GM19452 (cell line): Measurements from ENCODE around the gene RANBP17.
"Not testable (repeated sequence)": the region's sequence is repeated elsewhere in the genome, so short reads cannot be mapped to it uniquely, and the experiment has no call there.

ENCODE experiments used
- ATAC-seq: cut with Tn5 transposase; IDR thresholded peaks from one replicate; pipeline ENCODE4 v1.9.1; 2021; ENCODE audit not compliant: unreplicated experiment

The RANBP17 gene

DNA sequence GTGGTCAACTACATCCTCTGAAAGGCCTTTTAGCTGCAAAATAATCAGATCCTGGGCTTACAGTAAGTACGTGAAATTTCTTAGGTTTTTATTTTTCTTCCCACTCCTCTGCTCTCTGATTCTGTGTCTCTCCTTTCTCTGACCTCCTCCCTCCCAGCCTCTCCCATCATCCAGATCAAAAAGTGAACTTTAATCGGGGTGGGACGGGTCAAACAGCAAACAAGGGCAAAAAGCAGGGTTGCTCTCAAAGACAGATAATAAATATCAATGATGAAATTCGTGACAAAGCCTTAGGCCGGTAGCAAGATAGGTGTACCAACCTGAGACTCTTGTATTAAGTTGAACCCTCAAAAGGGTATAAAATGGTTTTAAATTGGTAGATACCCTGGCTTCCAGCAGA lies 76.1 kb downstream of the RANBP17 start:
- ATAC-seq: no peak

DNA sequence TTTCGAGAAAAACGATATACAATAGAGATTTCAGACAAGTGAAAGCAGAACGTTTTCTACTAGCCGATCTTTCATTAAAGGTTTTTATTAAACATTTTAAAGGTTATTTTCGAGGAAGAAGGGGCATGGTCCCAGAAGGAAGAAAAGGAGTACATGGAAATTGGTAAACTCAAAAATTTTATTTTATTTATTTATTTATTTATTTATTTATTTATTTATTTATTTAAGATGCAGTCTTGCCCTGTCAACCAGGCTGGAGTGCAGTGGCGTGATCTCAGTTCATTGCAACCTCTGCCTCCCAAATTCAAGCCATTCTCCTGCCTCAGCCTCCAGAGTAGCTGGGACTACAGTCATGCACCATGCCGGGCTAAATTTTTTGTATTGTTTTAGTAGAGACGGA lies 77.4 kb downstream of the RANBP17 start:
- ATAC-seq: no peak

DNA sequence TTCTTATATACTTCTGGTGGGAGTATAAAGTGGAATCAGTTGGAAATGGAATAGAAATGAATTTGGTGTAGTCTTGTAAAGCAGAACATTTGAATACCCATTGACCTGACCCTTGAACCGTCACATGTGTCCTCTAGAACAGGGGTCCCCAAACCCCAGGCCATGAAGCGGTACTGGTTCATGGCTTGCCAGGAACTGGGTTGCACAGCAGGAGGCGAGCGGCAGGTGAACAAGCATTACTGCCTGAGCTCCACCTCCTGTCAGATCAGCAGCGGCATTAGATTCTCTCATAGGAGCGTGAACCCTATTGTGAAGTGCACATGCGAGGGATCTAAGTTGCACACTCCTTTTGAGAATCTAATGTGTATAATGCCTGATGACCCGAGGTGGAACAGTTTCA lies 80.0 kb downstream of the RANBP17 start:
- ATAC-seq: no peak

DNA sequence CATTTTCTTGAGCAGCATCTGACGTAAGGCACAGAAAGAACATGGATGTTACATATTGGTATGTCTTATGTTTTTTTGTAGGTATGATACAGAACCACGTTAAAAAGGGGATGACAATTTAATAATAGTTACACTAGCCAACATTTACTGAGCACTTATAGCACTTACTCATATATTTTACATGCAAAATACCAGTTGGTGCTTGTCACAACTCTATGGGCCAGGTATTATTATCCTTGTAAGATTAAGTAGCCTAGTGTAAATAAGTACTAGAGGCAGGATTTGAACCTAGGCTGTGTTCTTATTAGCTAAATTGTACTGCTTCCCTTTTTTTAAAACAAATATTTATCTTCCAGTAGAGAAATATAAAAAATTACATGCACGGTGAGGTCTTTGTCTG lies 83.5 kb downstream of the RANBP17 start:
- ATAC-seq: no peak

DNA sequence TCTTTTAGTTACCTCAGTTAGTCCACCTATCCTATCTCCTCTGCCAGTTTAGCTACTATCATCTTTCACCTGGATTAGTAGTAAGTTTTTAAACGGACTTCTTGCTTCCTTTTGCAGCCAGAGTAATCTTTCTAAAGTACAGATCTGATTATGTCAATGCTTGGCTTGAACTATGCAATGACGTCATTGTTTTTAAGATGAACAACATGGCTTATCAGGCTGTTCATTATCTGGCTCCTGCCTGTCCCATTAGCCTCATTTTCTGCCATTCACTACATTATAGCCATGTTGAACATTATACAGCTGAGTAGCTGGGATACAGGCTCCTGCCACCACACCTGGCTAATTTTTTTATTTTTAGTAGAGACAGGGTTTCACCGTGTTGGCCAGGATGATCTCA lies 98.7 kb downstream of the RANBP17 start:
- no peak for ATAC-seq

DNA sequence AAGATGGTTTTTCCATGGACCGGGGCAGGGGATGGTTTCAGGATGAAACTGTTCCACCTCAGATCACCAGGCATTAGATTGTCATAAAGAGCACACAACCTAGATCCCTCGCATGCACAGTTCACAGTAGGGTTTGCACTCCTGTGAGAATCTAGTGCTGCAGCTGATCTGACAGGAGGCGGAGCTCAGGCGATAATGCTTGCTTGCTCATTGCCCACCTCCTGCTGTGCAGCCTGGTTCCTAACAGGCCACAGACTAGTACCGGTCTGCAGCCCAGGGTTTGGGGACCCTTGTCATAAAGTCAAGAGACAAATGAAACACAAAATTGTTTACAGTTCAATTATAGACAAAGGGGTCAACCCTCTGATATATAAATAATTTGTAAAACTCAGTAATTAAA lies 101.7 kb downstream of the RANBP17 start:
- no peak for ATAC-seq

DNA sequence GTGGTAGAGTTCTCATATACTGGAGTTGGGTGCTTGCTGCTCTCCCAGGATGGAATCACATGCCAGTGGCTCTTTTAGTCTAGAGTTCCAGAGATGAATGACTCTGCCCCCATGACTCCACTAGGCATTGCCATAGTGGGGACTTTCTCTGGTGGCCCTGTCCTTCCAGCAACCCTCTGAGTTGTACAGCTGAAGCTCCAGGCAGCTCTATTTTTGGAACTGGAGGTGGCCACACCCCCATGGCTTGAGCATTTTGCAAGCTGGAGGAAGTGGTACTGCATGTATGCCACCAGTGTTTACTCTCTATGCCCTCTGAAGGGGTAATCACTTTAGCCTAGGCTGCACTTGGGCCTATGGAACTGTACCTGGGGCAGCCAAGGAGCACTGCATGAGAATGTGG lies 112.6 kb downstream of the RANBP17 start:
- no peak for ATAC-seq

DNA sequence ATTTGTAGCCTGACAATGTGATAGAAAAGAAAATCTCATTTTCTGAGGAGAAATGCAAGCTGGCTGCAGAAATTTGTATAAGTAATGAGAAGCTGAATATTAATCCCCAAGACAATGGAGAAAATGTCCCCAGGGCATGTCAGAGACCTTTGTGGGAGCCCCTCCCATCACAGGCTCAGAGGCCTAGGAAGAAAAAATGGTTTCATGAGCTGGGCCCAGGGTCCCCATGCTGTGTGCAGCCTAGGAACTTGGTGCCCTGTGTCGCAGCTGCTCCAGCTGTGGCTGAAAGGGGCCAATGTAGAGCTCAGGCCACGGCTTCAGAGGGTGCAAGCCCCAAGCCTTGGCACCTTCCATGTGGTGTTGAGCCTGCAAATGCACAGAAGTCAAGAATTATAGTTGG lies 118.4 kb downstream of the RANBP17 start:
- not testable (repeated sequence) for ATAC-seq

DNA sequence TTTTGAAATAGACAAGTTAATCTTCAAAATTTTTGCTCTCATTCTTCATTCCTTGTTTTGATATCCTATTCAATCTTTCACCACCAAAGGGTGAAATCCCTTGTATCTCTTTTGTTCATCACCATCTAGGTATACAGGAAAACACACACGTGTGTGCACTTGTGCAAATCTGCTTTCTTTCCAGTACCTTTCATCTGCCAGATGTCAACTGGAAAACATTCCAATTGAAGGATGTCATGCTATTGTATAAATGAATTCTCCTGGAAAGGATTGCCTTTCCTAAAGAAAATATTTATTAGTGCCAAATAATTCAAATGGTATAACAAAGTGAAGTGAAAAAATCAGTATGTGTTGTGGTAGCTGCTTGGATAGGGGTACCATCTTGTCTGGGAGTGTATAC lies 123.7 kb downstream of the RANBP17 start:
- ATAC-seq: no peak

DNA sequence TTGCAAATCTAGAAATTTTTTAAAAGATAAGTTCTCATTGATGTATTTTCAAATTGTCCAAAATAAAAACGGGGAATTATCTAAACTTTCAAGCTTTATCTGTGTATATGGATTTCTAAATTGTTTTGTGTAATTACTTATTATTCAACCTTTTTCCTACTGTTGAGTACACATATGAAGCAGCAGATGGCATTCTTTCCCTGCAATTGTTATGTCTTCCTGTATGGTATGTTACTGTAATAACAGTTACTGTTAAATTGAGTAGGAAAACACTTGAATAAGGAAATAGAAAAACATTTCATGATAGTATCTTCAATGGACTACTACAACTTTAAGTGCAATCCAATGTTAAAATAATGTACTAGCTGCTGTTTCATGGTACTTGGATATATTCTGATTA lies 124.8 kb downstream of the RANBP17 start:
- no peak for ATAC-seq

DNA sequence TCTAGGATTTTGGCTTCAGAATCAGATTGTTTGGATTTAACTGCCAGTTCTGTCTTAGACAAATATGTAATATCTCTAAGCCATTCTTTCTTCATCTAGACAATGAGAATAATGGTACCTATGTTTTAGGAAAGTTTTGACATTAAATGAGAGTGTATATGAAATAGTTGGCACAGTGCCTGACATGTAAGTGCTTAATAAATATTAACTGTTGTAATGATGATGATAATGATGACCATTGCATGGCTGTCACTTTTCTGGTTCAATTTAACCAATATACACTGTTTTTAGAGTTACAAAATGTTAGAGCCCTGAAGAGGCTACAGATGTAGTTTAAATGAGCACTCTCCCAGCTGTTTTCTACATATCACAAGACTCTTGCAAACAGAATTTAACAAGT lies 131.7 kb downstream of the RANBP17 start:
- ATAC-seq: no peak

DNA sequence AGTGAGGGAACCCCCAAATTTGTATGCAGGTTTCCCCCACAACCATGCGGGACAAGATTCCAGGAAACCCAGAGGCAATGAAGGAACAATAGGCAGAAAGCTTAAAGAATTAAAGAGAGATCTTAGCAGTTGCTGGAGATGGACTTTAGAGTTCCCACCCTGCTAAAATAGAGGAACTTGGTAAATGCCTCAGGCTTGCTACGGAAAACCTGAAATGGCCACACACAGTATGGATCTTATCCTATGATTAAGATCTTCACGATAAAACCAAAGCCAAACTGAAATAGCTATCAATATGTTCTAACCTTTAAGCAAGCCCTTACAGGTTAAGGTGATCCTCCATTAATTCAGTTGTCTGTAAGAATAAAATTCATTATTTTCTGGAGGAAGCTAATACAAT lies 148.3 kb downstream of the RANBP17 start:
- ATAC-seq: no peak

DNA sequence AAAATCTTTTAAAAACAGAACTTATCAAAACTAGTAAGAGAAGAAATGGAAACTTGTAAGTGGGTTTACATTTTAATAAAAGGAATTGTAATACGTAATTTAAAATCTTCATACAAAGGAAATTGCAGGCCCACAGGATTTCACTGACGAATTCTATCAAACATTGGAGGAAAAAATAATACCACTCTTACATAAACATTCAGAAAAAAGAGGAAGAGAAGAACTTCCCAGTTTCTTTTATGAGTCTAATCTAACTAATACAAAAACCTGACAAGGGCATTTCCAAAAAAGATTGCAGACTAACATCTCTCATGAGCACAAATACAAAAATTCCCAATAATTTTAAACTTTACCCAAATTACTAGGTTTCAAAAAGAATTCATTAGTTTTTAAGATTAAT lies 149.0 kb downstream of the RANBP17 start:
- ATAC-seq: no peak

DNA sequence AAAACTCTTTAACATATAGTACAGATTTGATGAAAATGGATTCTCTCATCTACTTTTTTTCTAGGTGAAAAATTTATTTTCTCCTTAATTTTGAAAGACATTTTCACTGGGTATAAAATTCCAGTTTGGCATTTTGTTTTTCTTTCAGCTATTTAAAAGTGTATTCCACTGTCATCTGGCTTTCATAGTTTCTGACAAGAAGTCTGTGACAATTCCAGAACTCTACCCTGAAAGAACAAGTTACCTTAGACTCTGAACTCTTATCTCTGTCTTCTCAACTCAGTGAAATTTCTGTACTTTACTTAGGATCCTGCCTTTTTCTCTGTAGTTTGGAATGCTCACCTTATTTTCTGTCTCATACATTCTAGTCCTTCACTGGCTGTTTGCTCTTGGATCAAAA lies 161.7 kb downstream of the RANBP17 start:
- ATAC-seq: no peak

DNA sequence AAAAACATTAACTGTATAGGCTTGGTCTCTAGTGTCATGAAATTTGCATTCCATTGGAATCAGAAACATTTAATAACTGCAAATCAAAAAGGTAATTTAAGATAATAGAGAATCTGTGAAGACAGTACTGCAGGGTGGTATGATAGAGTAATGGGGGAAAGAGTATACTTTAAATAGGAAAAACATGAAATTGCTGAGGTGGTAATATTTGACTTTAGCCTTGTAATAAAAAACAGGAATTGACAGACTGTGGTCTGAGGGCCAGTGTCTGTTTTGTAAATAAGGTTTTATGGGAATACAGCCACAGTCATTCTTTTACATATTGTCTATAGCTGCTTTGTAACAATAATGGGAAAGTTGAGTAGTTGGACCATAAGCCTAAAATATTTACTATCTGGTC lies 162.3 kb downstream of the RANBP17 start:
- no peak for ATAC-seq

DNA sequence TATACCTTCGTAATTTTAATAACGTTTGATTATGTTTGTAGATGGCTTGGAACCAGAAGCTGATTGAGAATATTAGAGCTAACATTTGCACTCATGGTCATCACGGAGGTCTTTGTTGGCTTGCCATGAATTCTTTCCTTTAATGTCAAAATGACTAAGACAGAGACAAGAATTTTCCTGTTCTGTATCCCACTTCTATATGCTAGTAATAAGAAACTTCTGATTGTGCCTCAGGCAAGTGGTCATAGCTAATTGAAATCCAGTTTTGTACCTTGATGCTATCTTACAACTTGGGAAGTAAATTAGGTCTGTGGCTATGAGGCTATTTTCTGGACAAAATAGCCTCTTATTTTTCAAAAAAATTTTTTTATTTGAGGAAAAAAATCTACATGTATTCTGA lies 167.6 kb downstream of the RANBP17 start:
- ATAC-seq: no peak

DNA sequence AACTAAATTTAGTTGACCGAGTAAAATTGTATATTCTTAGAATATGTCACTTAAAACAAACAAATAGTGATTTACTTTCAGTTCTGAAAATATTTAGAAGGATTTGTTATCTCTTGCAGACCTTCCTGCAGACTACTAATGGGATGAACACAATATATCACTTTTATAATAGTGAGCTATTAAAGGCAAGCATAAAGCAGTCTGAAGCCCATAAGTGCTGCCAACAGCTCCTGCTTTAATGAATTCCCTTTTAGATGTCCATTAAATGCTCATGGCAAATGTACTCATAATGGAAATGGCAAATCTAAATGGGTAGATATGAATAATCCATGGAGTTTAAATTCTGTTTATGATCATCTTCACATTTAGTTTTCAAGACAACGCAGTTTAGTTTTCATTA lies 170.2 kb downstream of the RANBP17 start:
- no peak for ATAC-seq

DNA sequence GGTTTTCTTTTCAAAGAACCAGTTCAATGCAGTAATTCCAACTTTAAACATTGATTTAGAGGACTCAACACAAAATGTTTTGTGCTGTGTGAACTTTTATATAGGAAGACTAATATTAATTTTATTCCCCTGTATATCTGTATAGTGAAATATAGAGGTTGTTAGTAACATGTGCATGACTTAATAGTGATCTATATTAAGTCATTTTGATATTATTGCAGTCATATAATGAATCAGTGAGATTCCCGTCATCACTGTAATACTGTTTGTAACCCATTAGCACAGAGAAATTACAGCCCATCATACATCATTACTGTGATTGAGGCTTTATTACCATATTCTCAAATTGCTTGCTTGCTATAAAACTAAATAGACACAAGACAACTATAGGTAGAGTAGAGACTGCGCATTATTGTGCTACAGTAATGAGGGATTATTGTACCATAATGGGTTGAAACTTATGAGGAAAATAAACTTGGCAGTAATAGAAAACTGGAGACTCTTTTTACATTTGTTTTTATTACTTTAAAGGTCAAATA lies 170.7 kb downstream of the RANBP17 start:
- ATAC-seq: no peak

DNA sequence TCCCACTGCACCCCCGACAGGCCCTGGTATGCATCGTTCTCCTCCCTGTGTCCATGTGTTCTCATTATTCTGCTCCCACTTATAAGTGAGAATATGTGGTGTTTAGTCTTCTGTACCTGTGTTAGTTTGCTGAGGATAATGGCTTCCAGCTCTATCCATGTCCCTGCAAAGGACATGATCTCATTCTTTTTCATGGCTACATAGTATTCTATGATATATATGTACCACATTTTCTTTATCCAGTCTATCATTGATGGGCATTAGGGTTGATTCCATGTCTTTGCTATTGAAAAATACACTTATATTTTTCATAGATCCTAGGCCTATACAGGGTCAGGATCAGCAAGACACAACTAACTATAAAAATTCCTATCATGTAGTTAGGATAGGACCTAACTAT lies 180.1 kb downstream of the RANBP17 start:
- ATAC-seq: not testable (repeated sequence)

DNA sequence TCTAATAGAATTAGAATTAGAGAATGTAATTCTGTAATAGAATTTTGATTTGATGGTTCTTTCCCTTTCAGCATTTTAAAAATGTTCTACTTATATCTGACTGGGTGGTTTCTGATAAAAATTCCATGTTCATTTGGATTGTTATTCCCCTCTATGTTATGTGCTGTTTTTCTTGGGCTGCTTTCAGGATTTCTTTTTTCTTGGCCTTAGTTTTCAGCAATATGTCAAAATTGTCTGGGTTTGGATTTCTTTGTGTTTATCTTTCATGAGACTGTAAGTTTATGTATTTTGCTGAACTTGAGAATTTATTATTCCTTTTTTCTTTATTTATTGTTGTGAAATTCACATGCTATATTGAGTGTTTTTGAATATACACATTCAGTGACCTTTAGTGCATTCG lies 189.1 kb downstream of the RANBP17 start:
- no peak for ATAC-seq

DNA sequence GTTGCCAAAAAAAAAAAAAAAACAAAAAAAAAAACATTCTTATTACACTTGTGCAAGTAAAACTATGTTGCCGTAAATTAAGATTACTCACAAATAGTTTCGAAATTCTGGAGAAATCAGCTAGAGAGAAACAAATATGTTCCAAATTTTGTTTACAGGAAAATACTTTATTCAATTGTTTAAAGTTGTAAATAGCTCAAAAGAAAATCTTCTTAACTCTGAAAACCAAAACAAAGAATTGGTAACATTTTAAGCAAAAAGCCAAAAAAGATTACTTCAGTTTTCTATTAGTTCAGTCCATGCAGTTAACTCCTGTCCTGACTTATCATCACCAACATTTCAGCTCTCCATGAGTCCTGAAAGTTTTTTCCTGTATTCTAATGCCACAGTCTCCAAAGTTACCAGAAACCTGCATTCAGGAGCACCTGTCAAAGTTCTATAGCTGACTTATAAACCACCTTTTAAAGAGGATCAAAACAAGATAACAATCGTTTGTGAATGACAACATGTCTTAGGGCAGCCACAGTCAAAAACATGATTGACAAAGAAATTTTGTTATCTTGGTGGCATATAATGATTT lies 194.1 kb downstream of the RANBP17 start:
- no peak for ATAC-seq

DNA sequence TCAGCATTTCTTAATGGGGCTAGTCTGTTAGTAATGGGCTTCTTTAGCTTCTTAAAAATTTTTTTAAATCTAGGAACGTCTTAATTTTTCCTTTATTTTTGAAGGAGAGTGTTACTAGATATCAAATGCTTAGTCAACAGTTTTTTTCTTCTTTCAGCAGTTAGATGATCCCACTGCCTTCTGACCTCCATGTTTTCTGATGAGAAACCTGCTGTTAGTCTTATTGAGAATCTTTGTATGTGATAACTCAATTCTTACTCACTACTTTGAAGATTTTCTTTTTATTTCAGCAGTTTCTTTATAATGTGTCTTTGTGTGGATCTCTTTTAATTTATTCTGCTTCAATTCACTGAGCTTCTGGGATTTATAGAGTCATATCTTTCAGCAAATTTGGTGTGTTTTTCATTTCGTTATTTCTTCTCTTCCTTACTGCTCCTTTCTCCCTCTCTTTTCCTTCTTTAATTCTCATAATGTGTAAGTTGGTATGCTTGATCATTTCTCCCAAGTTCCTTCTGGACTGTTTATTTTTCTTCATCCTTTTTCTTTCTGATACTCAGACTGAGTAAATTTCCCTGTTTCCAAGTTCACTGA lies 205.8 kb downstream of the RANBP17 start:
- no peak for ATAC-seq

DNA sequence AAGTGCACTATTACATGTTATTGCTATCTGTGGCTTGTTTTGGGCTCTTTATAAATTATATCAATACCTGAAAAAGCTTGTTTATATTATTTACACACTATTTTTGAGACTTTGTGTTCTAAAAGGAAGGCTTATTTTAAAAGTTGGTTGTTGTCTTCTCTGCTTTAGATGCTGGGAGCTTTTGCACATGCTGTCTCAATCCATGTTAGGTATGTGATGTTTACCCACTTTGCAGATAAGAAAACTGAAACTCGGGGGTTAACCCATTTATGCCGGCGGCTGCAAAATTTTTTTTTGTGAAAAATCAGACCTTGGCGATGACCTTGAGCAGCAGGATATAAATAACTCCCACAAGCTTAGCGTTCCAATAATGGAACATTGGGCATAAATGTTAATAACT lies 212.9 kb downstream of the RANBP17 start:
- ATAC-seq: no peak
